NB4 (cell line): ENCODE data around the gene EVI5.

Experiments used
- DNase-seq: peaks from one replicate; pipeline ENCODE4 v3.0.0; 2010; ENCODE audit warnings: low read depth
- H3K4me3 ChIP-seq: one replicate; pipeline ENCODE4 v1.5.1; 2011; ENCODE audit warnings: mild to moderate bottlenecking, low read depth, low read length, moderate library complexity
- MYC ChIP-seq: IDR thresholded peaks from 2 replicates; pipeline ENCODE4 v1.6.1; 2011; ENCODE audit warnings: low read depth, low read length
- POLR2A ChIP-seq: IDR thresholded peaks from 2 replicates; pipeline ENCODE4 v1.6.1; 2011; ENCODE audit warnings: mild to moderate bottlenecking; ENCODE audit not compliant: insufficient read length; ENCODE audit errors: extremely low read depth
- TF ChIP-seq, protein P1 (sequence below): IDR thresholded peaks from 2 replicates; pipeline ENCODE4 v1.6.1; 2011; ENCODE audit warnings: low read depth, low read length
- TF ChIP-seq, protein P2 (sequence below): IDR thresholded peaks from one replicate; pipeline ENCODE4 v1.5.1; 2012; ENCODE audit warnings: low read depth, low read length

The EVI5 gene

DNA sequence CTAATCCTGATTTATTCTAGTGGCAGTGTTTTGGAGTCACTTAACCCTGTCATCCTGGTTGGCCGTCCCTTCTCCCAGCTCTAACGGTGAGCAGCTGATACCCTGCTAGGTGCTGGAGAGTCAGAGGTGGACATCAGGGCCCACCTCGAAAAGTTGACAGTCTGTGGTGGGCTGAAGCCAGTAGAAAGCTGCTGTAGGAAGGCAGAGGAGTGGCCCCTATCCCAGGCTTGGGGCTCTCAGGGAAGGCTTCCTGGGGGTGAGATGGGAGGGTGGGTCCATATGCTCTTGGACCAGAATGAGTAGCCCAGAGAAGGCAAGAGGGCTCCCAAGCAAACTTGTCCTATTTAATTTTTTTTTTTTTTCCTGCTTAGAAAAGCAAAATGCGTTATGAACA, 46.5 kb upstream of the EVI5 start:
- TF ChIP-seq, protein P1, sequence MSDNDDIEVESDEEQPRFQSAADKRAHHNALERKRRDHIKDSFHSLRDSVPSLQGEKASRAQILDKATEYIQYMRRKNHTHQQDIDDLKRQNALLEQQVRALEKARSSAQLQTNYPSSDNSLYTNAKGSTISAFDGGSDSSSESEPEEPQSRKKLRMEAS = no peak
- TF ChIP-seq, protein P2, sequence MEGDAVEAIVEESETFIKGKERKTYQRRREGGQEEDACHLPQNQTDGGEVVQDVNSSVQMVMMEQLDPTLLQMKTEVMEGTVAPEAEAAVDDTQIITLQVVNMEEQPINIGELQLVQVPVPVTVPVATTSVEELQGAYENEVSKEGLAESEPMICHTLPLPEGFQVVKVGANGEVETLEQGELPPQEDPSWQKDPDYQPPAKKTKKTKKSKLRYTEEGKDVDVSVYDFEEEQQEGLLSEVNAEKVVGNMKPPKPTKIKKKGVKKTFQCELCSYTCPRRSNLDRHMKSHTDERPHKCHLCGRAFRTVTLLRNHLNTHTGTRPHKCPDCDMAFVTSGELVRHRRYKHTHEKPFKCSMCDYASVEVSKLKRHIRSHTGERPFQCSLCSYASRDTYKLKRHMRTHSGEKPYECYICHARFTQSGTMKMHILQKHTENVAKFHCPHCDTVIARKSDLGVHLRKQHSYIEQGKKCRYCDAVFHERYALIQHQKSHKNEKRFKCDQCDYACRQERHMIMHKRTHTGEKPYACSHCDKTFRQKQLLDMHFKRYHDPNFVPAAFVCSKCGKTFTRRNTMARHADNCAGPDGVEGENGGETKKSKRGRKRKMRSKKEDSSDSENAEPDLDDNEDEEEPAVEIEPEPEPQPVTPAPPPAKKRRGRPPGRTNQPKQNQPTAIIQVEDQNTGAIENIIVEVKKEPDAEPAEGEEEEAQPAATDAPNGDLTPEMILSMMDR = no peak
- TF ChIP-seq MYC = no peak
- no peak for TF ChIP-seq POLR2A
- no peak for DNase-seq
- H3K4me3 ChIP-seq = no peak overlapping the region

DNA sequence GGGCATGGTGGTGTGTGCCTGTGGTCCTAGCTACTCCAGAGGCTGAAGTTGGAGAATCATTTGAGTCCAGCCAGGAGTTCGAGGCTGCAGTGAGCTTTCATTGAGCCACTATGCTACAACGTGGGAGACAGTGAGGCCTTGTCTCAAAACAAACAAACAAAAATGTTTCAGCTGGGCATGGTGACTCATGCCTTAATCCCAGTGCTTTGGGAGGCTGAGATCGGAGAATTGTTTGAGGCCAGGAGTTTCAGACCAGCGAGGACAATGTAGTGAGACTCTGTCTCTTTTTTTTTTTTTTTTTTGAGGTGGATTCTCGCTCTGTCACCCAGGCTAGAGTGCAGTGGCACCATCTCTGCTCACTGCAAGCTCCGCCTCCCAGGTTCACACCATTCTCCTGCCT, 41.9 kb upstream of the EVI5 start:
- TF ChIP-seq MYC (no peak), POLR2A (no peak)
- TF ChIP-seq, protein P1 = no peak
- DNase-seq = no peak
- no peak overlapping the region for H3K4me3 ChIP-seq

DNA sequence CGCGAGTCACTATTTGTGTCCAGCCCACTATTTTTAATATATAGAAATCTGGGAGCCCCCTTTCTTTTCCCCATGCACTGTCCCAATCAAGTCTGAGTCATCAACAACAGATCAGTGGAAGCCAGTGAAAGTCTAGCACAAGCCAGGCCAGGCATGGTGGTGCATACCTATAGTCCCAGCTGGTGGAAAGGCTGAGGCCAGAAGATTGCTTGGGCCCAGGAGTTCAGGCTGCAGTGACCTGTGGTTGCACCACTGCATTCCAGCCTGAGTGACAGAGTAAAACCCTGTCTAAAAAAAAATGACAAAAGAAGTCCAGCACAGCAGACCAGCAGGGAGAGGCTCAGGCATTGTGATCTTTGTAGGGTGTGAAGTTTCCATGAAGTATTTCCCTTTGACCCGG, 38.0 kb upstream of the EVI5 start:
- peak; percentile 51 for DNase-seq
- TF ChIP-seq, protein P2 = no peak
- TF ChIP-seq MYC (no peak), POLR2A (no peak)
- TF ChIP-seq, protein P1 = no peak
- no peak overlapping the region for H3K4me3 ChIP-seq

DNA sequence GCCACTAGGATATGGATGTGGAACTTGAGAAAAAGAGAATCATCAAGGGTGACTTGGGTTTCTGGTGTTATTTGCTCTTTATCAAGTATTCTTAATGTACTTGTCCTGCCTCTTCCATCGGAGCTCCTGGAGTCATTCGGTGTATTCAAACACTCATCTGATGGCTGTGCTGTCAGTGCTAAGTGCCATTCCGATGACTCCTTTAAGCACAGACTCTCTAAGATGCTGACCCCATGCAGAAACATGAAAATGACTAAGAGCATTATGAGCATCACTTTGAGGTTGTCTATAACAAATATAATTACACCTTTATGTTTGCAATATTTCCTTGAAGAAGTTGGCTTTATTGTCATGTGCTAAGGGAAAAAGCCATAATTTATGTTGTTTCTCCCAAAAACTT, 35.6 kb upstream of the EVI5 start:
- TF ChIP-seq MYC = no peak
- TF ChIP-seq, protein P2 = no peak
- DNase-seq = no peak
- no peak overlapping the region for H3K4me3 ChIP-seq

DNA sequence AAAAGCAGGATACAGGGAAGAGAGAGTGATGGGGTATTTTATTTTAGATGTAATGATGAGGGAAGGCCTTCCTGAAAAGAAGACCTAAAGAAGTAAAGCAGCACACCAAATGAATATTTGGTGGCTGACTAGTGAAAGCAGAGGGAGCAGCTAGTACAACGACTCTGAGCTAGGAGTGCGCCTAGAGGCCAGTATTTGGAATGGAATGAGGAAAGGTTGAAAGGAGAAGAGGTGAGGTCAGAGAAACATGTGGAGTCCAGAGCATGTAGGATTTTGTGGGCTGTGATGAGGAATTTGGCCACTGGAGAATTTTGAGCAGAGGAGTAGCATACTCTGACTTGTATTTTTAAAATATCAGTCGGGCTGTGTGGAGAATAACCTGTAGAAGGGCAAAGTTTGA, 35.1 kb upstream of the EVI5 start:
- TF ChIP-seq, protein P2 = no peak
- TF ChIP-seq, protein P1 = no peak
- TF ChIP-seq MYC (no peak), POLR2A (no peak)
- no peak overlapping the region for H3K4me3 ChIP-seq
- no peak for DNase-seq

DNA sequence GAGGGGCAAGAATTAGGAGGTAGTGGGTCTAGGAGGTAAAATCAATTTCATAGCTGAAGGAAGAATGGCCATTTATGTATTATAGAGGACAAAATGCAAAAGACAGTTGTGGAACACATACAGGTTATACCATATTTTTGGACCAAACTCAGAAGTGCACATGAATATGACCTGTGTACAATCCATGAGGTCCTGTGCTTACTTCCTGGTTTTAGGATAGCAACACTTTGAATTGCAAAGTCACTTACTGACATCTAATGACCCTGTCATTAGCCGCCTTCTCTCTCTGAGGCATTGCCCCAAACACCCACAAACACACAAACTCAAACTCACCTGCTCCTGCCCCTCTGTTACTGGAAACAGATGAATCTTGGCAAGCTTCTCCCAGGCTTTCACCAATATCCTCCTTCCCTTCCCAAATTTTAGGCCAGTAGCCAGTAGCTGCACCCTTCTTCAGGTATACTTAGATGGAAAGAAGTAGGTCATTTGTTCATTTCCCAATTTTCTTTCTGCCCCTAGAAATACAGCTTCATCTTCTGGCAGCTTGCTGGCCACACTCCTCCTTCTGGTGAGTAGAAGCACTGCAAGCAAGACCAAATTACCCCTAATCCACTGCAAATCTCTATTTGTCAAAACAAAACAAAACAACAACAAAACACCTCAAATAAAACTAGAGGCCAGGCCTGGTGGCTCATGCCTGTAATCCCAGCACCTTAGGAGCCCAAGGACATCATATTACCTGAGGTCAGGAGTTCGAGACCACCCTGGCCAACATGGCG, 33.3 kb upstream of the EVI5 start:
- TF ChIP-seq, protein P2 = peak; percentile 63
- TF ChIP-seq MYC = no peak
- DNase-seq = peak; percentile 46
- no peak overlapping the region for H3K4me3 ChIP-seq
